WTC11 (cell line): Measurements from ENCODE around the gene EDC4. TPM values are rescaled to one million over a fixed set of nuclear protein-coding genes. Genes with fewer than 3 reads are reported as not detected.

ENCODE experiments used
- ATAC-seq: fragments of 200-7000 bp; cut with Tn5 transposase; 2 replicates; pipeline ENCODE4 v1.10.0; 2021; ENCODE audit warnings: mild to moderate bottlenecking, moderate library complexity
- CTCF ChIA-PET: fragments of 300-600 bp; sonication (Branson Sonifier 250); formaldehyde crosslinking; loops from one replicate; lab custom pipeline; 2021; ENCODE audit warnings: antibody characterized with exemption; lab: Charles Lee
- POLR2A ChIA-PET: fragments of 350-600 bp; sonication (Branson Sonifier 250); formaldehyde crosslinking; loops from one replicate; lab custom pipeline; 2021; ENCODE audit warnings: antibody characterized with exemption; lab: Charles Lee
- DNase-seq: peaks from one replicate; pipeline ENCODE4 v3.0.0; 2021; ENCODE audit warnings: low spot score
- H3K27ac Mint-ChIP-seq: 2 replicates; pipeline ENCODE4 v1.8.0; 2021; ENCODE audit warnings: mixed read lengths
- H3K27me3 Mint-ChIP-seq: 2 replicates; pipeline ENCODE4 v1.8.0; 2021; ENCODE audit warnings: low read depth, mild to moderate bottlenecking, moderate library complexity, mixed read lengths
- H3K36me3 Mint-ChIP-seq: 2 replicates; pipeline ENCODE4 v1.8.0; 2021; ENCODE audit warnings: mixed read lengths
- H3K4me1 Mint-ChIP-seq: 2 replicates; pipeline ENCODE4 v1.8.0; 2022; ENCODE audit warnings: mixed read lengths
- H3K4me3 Mint-ChIP-seq: 2 replicates; pipeline ENCODE4 v1.8.0; 2021; ENCODE audit warnings: mild to moderate bottlenecking, moderate library complexity, mixed read lengths
- H3K9me3 Mint-ChIP-seq: 2 replicates; pipeline ENCODE4 v1.8.0; 2021; ENCODE audit warnings: mixed read lengths
- CREM ChIP-seq: sonication (generic); formaldehyde crosslinking; IDR thresholded peaks from 2 replicates; pipeline ENCODE4 v1.8.1; 2022; ENCODE audit warnings: mild to moderate bottlenecking, missing genetic modification reagents, moderate library complexity
- FOXP1 ChIP-seq: sonication (generic); formaldehyde crosslinking; IDR thresholded peaks from 2 replicates; pipeline ENCODE4 v1.8.0; 2022; ENCODE audit warnings: missing genetic modification reagents, mild to moderate bottlenecking, moderate library complexity, borderline replicate concordance
- HMGXB4 ChIP-seq: sonication (generic); formaldehyde crosslinking; IDR thresholded peaks from 2 replicates; pipeline ENCODE4 v1.8.1; 2023; ENCODE audit warnings: mild to moderate bottlenecking, moderate library complexity, missing genetic modification reagents
- MYBL2 ChIP-seq: sonication (generic); formaldehyde crosslinking; IDR thresholded peaks from 2 replicates; pipeline ENCODE4 v1.8.1; 2023; ENCODE audit warnings: mild to moderate bottlenecking, moderate library complexity, missing genetic modification reagents
- NFE2L1 ChIP-seq: sonication (generic); formaldehyde crosslinking; IDR thresholded peaks from 2 replicates; pipeline ENCODE4 v1.8.1; 2023; ENCODE audit warnings: missing genetic modification reagents
- RELA ChIP-seq: sonication (generic); formaldehyde crosslinking; IDR thresholded peaks from 2 replicates; pipeline ENCODE4 v1.8.1; 2022; ENCODE audit warnings: missing genetic modification reagents, mild to moderate bottlenecking, borderline replicate concordance
- TCF7 ChIP-seq: sonication (generic); formaldehyde crosslinking; IDR thresholded peaks from 2 replicates; pipeline ENCODE4 v1.8.0; 2022; ENCODE audit warnings: mild to moderate bottlenecking, low read depth, missing genetic modification reagents, moderate library complexity
- TEAD4 ChIP-seq: sonication (generic); formaldehyde crosslinking; IDR thresholded peaks from 2 replicates; pipeline ENCODE4 v1.8.0; 2022; ENCODE audit warnings: mild to moderate bottlenecking, missing genetic modification reagents
- ZBTB43 ChIP-seq: sonication (generic); formaldehyde crosslinking; IDR thresholded peaks from 2 replicates; pipeline ENCODE4 v1.8.1; 2023; ENCODE audit warnings: mild to moderate bottlenecking, missing genetic modification reagents
- ZNF121 ChIP-seq: sonication (generic); formaldehyde crosslinking; IDR thresholded peaks from 2 replicates; pipeline ENCODE4 v1.8.0; 2023; ENCODE audit warnings: missing genetic modification reagents
- ZNF263 ChIP-seq: sonication (generic); formaldehyde crosslinking; IDR thresholded peaks from 2 replicates; pipeline ENCODE4 v1.8.1; 2022; ENCODE audit warnings: low read depth, mild to moderate bottlenecking, moderate library complexity, missing genetic modification reagents
- ZNF423 ChIP-seq: fragments of 250-450 bp; sonication (Bioruptor Pico); IDR thresholded peaks from 2 replicates; pipeline ENCODE4 v2.1.2; 2022; ENCODE audit warnings: mild to moderate bottlenecking, moderate library complexity
- total RNA-seq: library from RNA; stranded (reverse); gene quantifications from 3 replicates; pipeline ENCODE4 v1.2.3, GENCODE V29; 2021
- TF ChIP-seq, protein P1 (sequence below): fragments of 250-450 bp; sonication (Bioruptor Pico); IDR thresholded peaks from 2 replicates; pipeline ENCODE4 v1.9.0; 2021; ENCODE audit warnings: mild to moderate bottlenecking
- TF ChIP-seq, protein P2 (sequence below): sonication (generic); formaldehyde crosslinking; IDR thresholded peaks from 2 replicates; pipeline ENCODE4 v1.8.1; 2023; ENCODE audit warnings: mild to moderate bottlenecking, missing genetic modification reagents, borderline replicate concordance

Gene EDC4
- total RNA-seq, 1 experiment from 2014 or later, result 83.7 TPM

- Mint-ChIP-seq H3K36me3 (peaks cover 11% of the 10 kb centered on the region), H3K4me3 (peak within 1 kb of the TSS; percentile 92), H3K9me3 (no peaks in the 10 kb centered on the region), H3K27me3 (no peaks in the 10 kb centered on the region), H3K27ac (peak within 1 kb of the TSS; percentile 93), H3K4me1 (peaks cover 43% of the 10 kb centered on the region)
- POLR2A ChIA-PET, result interaction anchor here (1.4 kb wide), 1 partner anchor 14 kb away, joined by 9 read pairs; no protein-coding TSS in a partner anchor
- 0 out of 2 replicates have a peak, but pooled peaks have one; percentile 11 for TF ChIP-seq ZNF263
- peak; percentile 39; the same call in 1 of the 2 replicates for TF ChIP-seq TEAD4
- 0 out of 2 replicates have a peak, but pooled peaks have one; percentile 2 for TF ChIP-seq RELA (CRISPR knock-in tag)
- no peak for TF ChIP-seq TCF7 (CRISPR knock-in tag)
- 0 out of 2 replicates have a peak, but pooled peaks have one; percentile 34 for TF ChIP-seq MYBL2 (CRISPR knock-in tag)
- TF ChIP-seq ZNF423 (CRISPR knock-in tag), result no peak
- 0 out of 2 replicates have a peak, but pooled peaks have one; percentile 50 for TF ChIP-seq ZBTB43 (CRISPR knock-in tag)
- TF ChIP-seq FOXP1 (CRISPR knock-in tag), result 0 out of 2 replicates have a peak, but pooled peaks have one; percentile 46
- CTCF ChIA-PET, result interaction anchor here (0.5 to 4.4 kb wide), 7 partner anchors 18 to 179 kb away, joined by 3 to 58 read pairs (median 12); partner anchors contain the start of gene NRN1L
- DNase-seq (no peak), ATAC-seq (peak; percentile 4)
Measured at GRCh38 chr16:67847064-67847861, 25.6 kb upstream of the EDC4 start, which contains the start of gene CENPT. Gene CENPT, minus strand, starts transcription at chr16:67847693. Its CDS starts 13,834 bp downstream, at chr16:67833859.

DNA sequence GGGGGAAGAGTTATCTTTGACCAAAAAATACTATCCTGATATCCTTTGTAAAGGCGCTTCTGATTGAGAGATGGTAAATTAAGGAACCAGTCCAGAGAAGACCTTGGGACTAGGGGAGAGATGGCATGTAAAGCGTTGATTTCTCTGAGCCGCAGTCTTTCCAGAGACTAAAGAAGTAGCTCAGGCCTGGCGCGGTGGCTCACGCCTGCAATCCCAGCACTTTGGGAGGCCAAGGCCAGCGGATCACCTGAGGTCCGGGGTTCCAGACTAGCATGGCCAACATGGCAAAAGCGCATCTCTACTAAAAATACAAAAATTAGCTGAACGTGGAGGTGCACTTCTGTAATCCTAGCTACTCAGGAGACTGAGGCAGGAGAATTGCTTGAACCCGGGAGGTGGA lies 24.7 kb upstream of the EDC4 start:
- Mint-ChIP-seq H3K27ac (peak overlapping the region; percentile 93; the same call in 1 of the 2 replicates), H3K27me3 (no peaks in the 10 kb centered on the region), H3K36me3 (peaks cover 11% of the 10 kb centered on the region), H3K4me1 (peaks cover 41% of the 10 kb centered on the region), H3K4me3 (peak overlapping the region; percentile 92), H3K9me3 (no peaks in the 10 kb centered on the region)
- CTCF ChIA-PET, result interaction anchor here (1.0 to 2.1 kb wide), 4 partner anchors 17 to 180 kb away, joined by 3 to 14 read pairs (median 4); no protein-coding TSS in a partner anchor
- TF ChIP-seq, protein P1, sequence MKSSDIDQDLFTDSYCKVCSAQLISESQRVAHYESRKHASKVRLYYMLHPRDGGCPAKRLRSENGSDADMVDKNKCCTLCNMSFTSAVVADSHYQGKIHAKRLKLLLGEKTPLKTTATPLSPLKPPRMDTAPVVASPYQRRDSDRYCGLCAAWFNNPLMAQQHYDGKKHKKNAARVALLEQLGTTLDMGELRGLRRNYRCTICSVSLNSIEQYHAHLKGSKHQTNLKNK (CRISPR knock-in tag), result no peak
- TF ChIP-seq NFE2L1 (CRISPR knock-in tag) (no peak), HMGXB4 (CRISPR knock-in tag) (no peak), CREM (CRISPR knock-in tag) (no peak)
- no peak for DNase-seq
- POLR2A ChIA-PET, result no interaction called here
- no peak for ATAC-seq

DNA sequence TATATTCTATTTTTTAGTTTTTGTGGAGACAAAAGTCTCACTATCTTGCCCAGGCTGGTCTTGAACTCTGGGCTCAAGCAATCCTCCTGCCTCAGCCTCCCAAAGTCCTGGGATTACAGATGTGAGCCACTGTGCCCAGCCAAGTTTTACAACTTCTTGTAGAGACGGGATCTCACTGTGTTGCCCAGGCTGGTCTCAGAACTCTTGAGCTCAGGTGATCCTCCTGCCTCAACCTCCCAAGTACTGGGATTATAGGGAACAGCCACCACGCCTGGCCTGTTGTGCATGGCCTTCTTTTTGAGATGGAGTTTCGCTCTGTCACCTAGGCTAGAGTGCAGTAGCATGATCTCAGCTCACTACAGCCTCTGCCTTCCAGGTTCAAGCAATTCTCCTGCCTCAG lies 19.2 kb upstream of the EDC4 start:
- H3K27ac Mint-ChIP-seq, result no peak overlapping the region
- H3K36me3 Mint-ChIP-seq, result peaks cover 14% of the 10 kb centered on the region
- no peak overlapping the region for H3K4me3 Mint-ChIP-seq
- ChIA-PET POLR2A (no interaction called here), CTCF (interaction anchor here (0.9 kb wide), 1 partner anchor 13 kb away, joined by 3 read pairs; no protein-coding TSS in a partner anchor)
- peaks cover 40% of the 10 kb centered on the region for H3K4me1 Mint-ChIP-seq
- DNase-seq (no peak), ATAC-seq (no peak)
- TF ChIP-seq ZNF121, result peak; percentile 83
- TF ChIP-seq, protein P2, sequence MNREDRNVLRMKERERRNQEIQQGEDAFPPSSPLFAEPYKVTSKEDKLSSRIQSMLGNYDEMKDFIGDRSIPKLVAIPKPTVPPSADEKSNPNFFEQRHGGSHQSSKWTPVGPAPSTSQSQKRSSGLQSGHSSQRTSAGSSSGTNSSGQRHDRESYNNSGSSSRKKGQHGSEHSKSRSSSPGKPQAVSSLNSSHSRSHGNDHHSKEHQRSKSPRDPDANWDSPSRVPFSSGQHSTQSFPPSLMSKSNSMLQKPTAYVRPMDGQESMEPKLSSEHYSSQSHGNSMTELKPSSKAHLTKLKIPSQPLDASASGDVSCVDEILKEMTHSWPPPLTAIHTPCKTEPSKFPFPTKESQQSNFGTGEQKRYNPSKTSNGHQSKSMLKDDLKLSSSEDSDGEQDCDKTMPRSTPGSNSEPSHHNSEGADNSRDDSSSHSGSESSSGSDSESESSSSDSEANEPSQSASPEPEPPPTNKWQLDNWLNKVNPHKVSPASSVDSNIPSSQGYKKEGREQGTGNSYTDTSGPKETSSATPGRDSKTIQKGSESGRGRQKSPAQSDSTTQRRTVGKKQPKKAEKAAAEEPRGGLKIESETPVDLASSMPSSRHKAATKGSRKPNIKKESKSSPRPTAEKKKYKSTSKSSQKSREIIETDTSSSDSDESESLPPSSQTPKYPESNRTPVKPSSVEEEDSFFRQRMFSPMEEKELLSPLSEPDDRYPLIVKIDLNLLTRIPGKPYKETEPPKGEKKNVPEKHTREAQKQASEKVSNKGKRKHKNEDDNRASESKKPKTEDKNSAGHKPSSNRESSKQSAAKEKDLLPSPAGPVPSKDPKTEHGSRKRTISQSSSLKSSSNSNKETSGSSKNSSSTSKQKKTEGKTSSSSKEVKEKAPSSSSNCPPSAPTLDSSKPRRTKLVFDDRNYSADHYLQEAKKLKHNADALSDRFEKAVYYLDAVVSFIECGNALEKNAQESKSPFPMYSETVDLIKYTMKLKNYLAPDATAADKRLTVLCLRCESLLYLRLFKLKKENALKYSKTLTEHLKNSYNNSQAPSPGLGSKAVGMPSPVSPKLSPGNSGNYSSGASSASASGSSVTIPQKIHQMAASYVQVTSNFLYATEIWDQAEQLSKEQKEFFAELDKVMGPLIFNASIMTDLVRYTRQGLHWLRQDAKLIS (CRISPR knock-in tag), result no peak
- no peaks in the 10 kb centered on the region for H3K27me3 Mint-ChIP-seq
- H3K9me3 Mint-ChIP-seq, result no peaks in the 10 kb centered on the region
